ENCODE results near the gene HINT3.

HINT3 gene

GRCh38 chr6:125985979-125986300 lies 29.4 kb downstream of the HINT3 start:
- H3K9me3 ChIP-seq (ENCODE audit: control insufficient read depth, insufficient read depth, low read depth, low read length) = no peaks in the 10 kb centered on the region

GRCh38 chr6:125986301-125987025 lies 29.9 kb downstream of the HINT3 start, which contains the start of gene TRMT11:
TRMT11 (plus strand) TSS chr6:125986540; CDS start chr6:125986551, 11 bp downstream.
- Histone ChIP-seq H3K4me3 (ENCODE audit: low read depth, low read length) (peak within 1 kb of the TSS; percentile 91), H3K9me3 (ENCODE audit: control insufficient read depth, insufficient read depth, low read depth, low read length) (no peaks in the 10 kb centered on the region), H3K4me1 (ENCODE audit: control insufficient read depth, insufficient read depth, low read length) (peaks cover 31% of the 10 kb centered on the region), H3K9ac (ENCODE audit: low read length) (peak within 1 kb of the TSS; percentile 88), H3K27ac (ENCODE audit: low read depth, low read length) (peak within 1 kb of the TSS; percentile 71), H3K27me3 (ENCODE audit: control insufficient read depth, insufficient read depth, low read length) (no peaks in the 10 kb centered on the region), H3K36me3 (ENCODE audit: control insufficient read depth, insufficient read depth, low read length) (no peaks in the 10 kb centered on the region)

More at GRCh38 chr6:125985979-125986300, 29.4 kb downstream of the HINT3 start:
- H3K27me3 ChIP-seq (ENCODE audit: control insufficient read depth, insufficient read depth, low read length) = no peaks in the 10 kb centered on the region
- peak overlapping the region; percentile 91 for H3K4me3 ChIP-seq (ENCODE audit: low read depth, low read length)
- peaks cover 31% of the 10 kb centered on the region for H3K4me1 ChIP-seq (ENCODE audit: control insufficient read depth, insufficient read depth, low read length)
- H3K27ac ChIP-seq (ENCODE audit: low read depth, low read length) = peak overlapping the region; percentile 71
- no peaks in the 10 kb centered on the region for H3K36me3 ChIP-seq (ENCODE audit: control insufficient read depth, insufficient read depth, low read length)
- H3K9ac ChIP-seq (ENCODE audit: low read length) = peak overlapping the region; percentile 88

- peak overlapping the region; percentile 53; the same call in 1 of the 2 replicates for H3K27ac ChIP-seq (ENCODE audit: low read depth, low read length)
Observed at GRCh38 chr6:125987026-125987617, 30.6 kb downstream of the HINT3 start.

GRCh38 chr6:125988280-125988679 lies 31.7 kb downstream of the HINT3 start:
- no peak overlapping the region for H3K9ac ChIP-seq (ENCODE audit: low read length)
- no peaks in the 10 kb centered on the region for H3K36me3 ChIP-seq (ENCODE audit: control insufficient read depth, insufficient read depth, low read length)
- no peak overlapping the region for H3K27ac ChIP-seq (ENCODE audit: low read depth, low read length)
- no peaks in the 10 kb centered on the region for H3K9me3 ChIP-seq (ENCODE audit: control insufficient read depth, insufficient read depth, low read depth, low read length)
- peaks cover 31% of the 10 kb centered on the region for H3K4me1 ChIP-seq (ENCODE audit: control insufficient read depth, insufficient read depth, low read length)
- H3K27me3 ChIP-seq (ENCODE audit: control insufficient read depth, insufficient read depth, low read length) = no peaks in the 10 kb centered on the region
- H3K4me3 ChIP-seq (ENCODE audit: low read depth, low read length) = peak overlapping the region; percentile 91

More at GRCh38 chr6:125987026-125987617, 30.6 kb downstream of the HINT3 start:
- H3K9me3 ChIP-seq (ENCODE audit: control insufficient read depth, insufficient read depth, low read depth, low read length) = no peaks in the 10 kb centered on the region
- H3K27me3 ChIP-seq (ENCODE audit: control insufficient read depth, insufficient read depth, low read length) = no peaks in the 10 kb centered on the region
- no peaks in the 10 kb centered on the region for H3K36me3 ChIP-seq (ENCODE audit: control insufficient read depth, insufficient read depth, low read length)
- H3K4me1 ChIP-seq (ENCODE audit: control insufficient read depth, insufficient read depth, low read length) = peaks cover 31% of the 10 kb centered on the region
- H3K9ac ChIP-seq (ENCODE audit: low read length) = peak overlapping the region; percentile 88
- H3K4me3 ChIP-seq (ENCODE audit: low read depth, low read length) = peak overlapping the region; percentile 91

- Histone ChIP-seq H3K4me3 (ENCODE audit: low read depth, low read length) (no peak overlapping the region), H3K27me3 (ENCODE audit: control insufficient read depth, insufficient read depth, low read length) (no peaks in the 10 kb centered on the region), H3K4me1 (ENCODE audit: control insufficient read depth, insufficient read depth, low read length) (peaks cover 31% of the 10 kb centered on the region), H3K9me3 (ENCODE audit: control insufficient read depth, insufficient read depth, low read depth, low read length) (no peaks in the 10 kb centered on the region), H3K36me3 (ENCODE audit: control insufficient read depth, insufficient read depth, low read length) (no peaks in the 10 kb centered on the region), H3K9ac (ENCODE audit: low read length) (no peak overlapping the region), H3K27ac (ENCODE audit: low read depth, low read length) (no peak overlapping the region)
Observed at GRCh38 chr6:125989631-125990030, 33.1 kb downstream of the HINT3 start.

- Histone ChIP-seq H3K4me1 (ENCODE audit: control insufficient read depth, insufficient read depth, low read length) (peaks cover 27% of the 10 kb centered on the region), H3K27me3 (ENCODE audit: control insufficient read depth, insufficient read depth, low read length) (no peaks in the 10 kb centered on the region), H3K36me3 (ENCODE audit: control insufficient read depth, insufficient read depth, low read length) (no peaks in the 10 kb centered on the region), H3K27ac (ENCODE audit: low read depth, low read length) (no peak overlapping the region), H3K9ac (ENCODE audit: low read length) (no peak overlapping the region), H3K4me3 (ENCODE audit: low read depth, low read length) (no peak overlapping the region), H3K9me3 (ENCODE audit: control insufficient read depth, insufficient read depth, low read depth, low read length) (no peaks in the 10 kb centered on the region)
Observed at GRCh38 chr6:125991653-125992052, 35.1 kb downstream of the HINT3 start.

- Histone ChIP-seq H3K9me3 (ENCODE audit: control insufficient read depth, insufficient read depth, low read depth, low read length) (no peaks in the 10 kb centered on the region), H3K4me1 (ENCODE audit: control insufficient read depth, insufficient read depth, low read length) (peaks cover 6% of the 10 kb centered on the region; the same call in 1 of the 2 replicates), H3K27me3 (ENCODE audit: control insufficient read depth, insufficient read depth, low read length) (no peaks in the 10 kb centered on the region), H3K4me3 (ENCODE audit: low read depth, low read length) (no peak overlapping the region), H3K27ac (ENCODE audit: low read depth, low read length) (no peak overlapping the region), H3K36me3 (ENCODE audit: control insufficient read depth, insufficient read depth, low read length) (peaks cover 27% of the 10 kb centered on the region), H3K9ac (ENCODE audit: low read length) (no peak overlapping the region)
Observed at GRCh38 chr6:125994670-125995488, 38.3 kb downstream of the HINT3 start.

GRCh38 chr6:125995972-125996580 lies 39.5 kb downstream of the HINT3 start:
- H3K4me3 ChIP-seq (ENCODE audit: low read depth, low read length) = no peak overlapping the region
- H3K27me3 ChIP-seq (ENCODE audit: control insufficient read depth, insufficient read depth, low read length) = no peaks in the 10 kb centered on the region
- no peak overlapping the region for H3K9ac ChIP-seq (ENCODE audit: low read length)
- no peak overlapping the region for H3K27ac ChIP-seq (ENCODE audit: low read depth, low read length)
- peaks cover 39% of the 10 kb centered on the region for H3K36me3 ChIP-seq (ENCODE audit: control insufficient read depth, insufficient read depth, low read length)
- no peaks in the 10 kb centered on the region for H3K9me3 ChIP-seq (ENCODE audit: control insufficient read depth, insufficient read depth, low read depth, low read length)
- no peaks in the 10 kb centered on the region for H3K4me1 ChIP-seq (ENCODE audit: control insufficient read depth, insufficient read depth, low read length)

- H3K27me3 ChIP-seq (ENCODE audit: control insufficient read depth, insufficient read depth, low read length) = no peaks in the 10 kb centered on the region
- no peak overlapping the region for H3K27ac ChIP-seq (ENCODE audit: low read depth, low read length)
- H3K9me3 ChIP-seq (ENCODE audit: control insufficient read depth, insufficient read depth, low read depth, low read length) = no peaks in the 10 kb centered on the region
- no peaks in the 10 kb centered on the region for H3K4me1 ChIP-seq (ENCODE audit: control insufficient read depth, insufficient read depth, low read length)
- no peak overlapping the region for H3K9ac ChIP-seq (ENCODE audit: low read length)
- H3K4me3 ChIP-seq (ENCODE audit: low read depth, low read length) = no peak overlapping the region
- peaks cover 72% of the 10 kb centered on the region for H3K36me3 ChIP-seq (ENCODE audit: control insufficient read depth, insufficient read depth, low read length)
Observed at GRCh38 chr6:126002755-126003679, 46.4 kb downstream of the HINT3 start.

- H3K9ac ChIP-seq (ENCODE audit: low read length) = no peak overlapping the region
- no peaks in the 10 kb centered on the region for H3K4me1 ChIP-seq (ENCODE audit: control insufficient read depth, insufficient read depth, low read length)
- H3K36me3 ChIP-seq (ENCODE audit: control insufficient read depth, insufficient read depth, low read length) = peaks cover 74% of the 10 kb centered on the region
- no peak overlapping the region for H3K27ac ChIP-seq (ENCODE audit: low read depth, low read length)
- H3K27me3 ChIP-seq (ENCODE audit: control insufficient read depth, insufficient read depth, low read length) = no peaks in the 10 kb centered on the region
- no peaks in the 10 kb centered on the region for H3K9me3 ChIP-seq (ENCODE audit: control insufficient read depth, insufficient read depth, low read depth, low read length)
- no peak overlapping the region for H3K4me3 ChIP-seq (ENCODE audit: low read depth, low read length)
Observed at GRCh38 chr6:126007800-126008199, 51.2 kb downstream of the HINT3 start.
